PC-3 (cell line): ENCODE results near the gene LRRC42.

Experiments
- CTCF ChIP-seq: fragments of 300-600 bp; sonication (generic); conservative IDR thresholded peaks from 2 replicates; pipeline ENCODE4 v1.5.1; 2017; ENCODE audit warnings: antibody characterized with exemption, low read depth, mild to moderate bottlenecking, low read length
- EZH2 ChIP-seq: fragments of 300-600 bp; sonication (generic); IDR thresholded peaks from one replicate; pipeline ENCODE4 v1.6.1; 2017; ENCODE audit warnings: antibody characterized with exemption, mild to moderate bottlenecking, low read length; ENCODE audit not compliant: unreplicated experiment

GRCh38 chr1:53905509-53905908, 40.6 kb upstream of the LRRC42 start:
- TF ChIP-seq CTCF (no peak), EZH2 (no peak)
